Muscle layer of colon (tissue), 2 donors: Measurements from ENCODE around the gene TLE2.
"Not testable (repeated sequence)": the region's sequence is repeated elsewhere in the genome, so short reads cannot be mapped to it uniquely, and the experiment has no call there.

ENCODE experiments used
- H3K27ac ChIP-seq: one replicate; pipeline ENCODE4 v1.7.0; 2013; ENCODE audit warnings: low read depth, mild to moderate bottlenecking, low read length, moderate library complexity
- H3K27me3 ChIP-seq, 2 donors: one replicate each; pipeline ENCODE4 v1.7.0; 2013; ENCODE audit warnings: low read length in 2 of 2, mild to moderate bottlenecking in 2 of 2; ENCODE audit not compliant: insufficient read depth in 2 of 2, control insufficient read depth in 1 of 2
- H3K36me3 ChIP-seq: one replicate; pipeline ENCODE4 v1.7.0; 2013; ENCODE audit warnings: mild to moderate bottlenecking, low read length; ENCODE audit not compliant: insufficient read depth
- H3K4me1 ChIP-seq: one replicate; pipeline ENCODE4 v1.7.0; 2013; ENCODE audit warnings: mild to moderate bottlenecking, low read length; ENCODE audit not compliant: insufficient read depth
- H3K4me3 ChIP-seq, 2 donors: one replicate each; pipeline ENCODE4 v1.7.0; 2013; ENCODE audit warnings: low read length in 2 of 2, low read depth in 1 of 2, mild to moderate bottlenecking in 1 of 2, moderate library complexity in 1 of 2
- H3K9ac ChIP-seq: one replicate; pipeline ENCODE4 v1.7.0; 2013; ENCODE audit warnings: low read length
- H3K9me3 ChIP-seq: one replicate; pipeline ENCODE4 v1.7.0; 2013; ENCODE audit warnings: mild to moderate bottlenecking, low read length
- donor health status: abdominal sarcoma.
- donor health status: Adenocarcinoma of cecum.

Gene TLE2

GRCh38 chr19:3020321-3020960, 8.6 kb downstream of the TLE2 start:
- Histone ChIP-seq H3K27ac (no peak overlapping the region), H3K4me1 (no peaks in the 10 kb centered on the region), H3K27me3 (no peaks in the 10 kb centered on the region), H3K36me3 (peaks cover 1% of the 10 kb centered on the region), H3K9ac (no peak overlapping the region), H3K4me3 (no peak overlapping the region), H3K9me3 (no peaks in the 10 kb centered on the region)

GRCh38 chr19:3019211-3019854, 9.7 kb downstream of the TLE2 start:
- no peak overlapping the region for H3K27ac ChIP-seq
- H3K27me3 ChIP-seq = no peaks in the 10 kb centered on the region
- H3K9ac ChIP-seq = no peak overlapping the region
- no peaks in the 10 kb centered on the region for H3K9me3 ChIP-seq
- no peaks in the 10 kb centered on the region for H3K4me1 ChIP-seq
- H3K4me3 ChIP-seq = no peak overlapping the region
- H3K36me3 ChIP-seq = peaks cover 9% of the 10 kb centered on the region

GRCh38 chr19:3017923-3018322, 11.2 kb downstream of the TLE2 start:
- no peak overlapping the region for H3K27ac ChIP-seq
- H3K36me3 ChIP-seq = peaks cover 23% of the 10 kb centered on the region
- no peak overlapping the region for H3K9ac ChIP-seq
- H3K9me3 ChIP-seq = no peaks in the 10 kb centered on the region
- no peak overlapping the region for H3K4me3 ChIP-seq
- H3K27me3 ChIP-seq = no peaks in the 10 kb centered on the region
- no peaks in the 10 kb centered on the region for H3K4me1 ChIP-seq

- H3K27ac ChIP-seq = no peak overlapping the region
- no peak overlapping the region for H3K4me3 ChIP-seq
- H3K36me3 ChIP-seq = peaks cover 37% of the 10 kb centered on the region
- no peaks in the 10 kb centered on the region for H3K9me3 ChIP-seq
- no peaks in the 10 kb centered on the region for H3K27me3 ChIP-seq
- no peaks in the 10 kb centered on the region for H3K4me1 ChIP-seq
- no peak overlapping the region for H3K9ac ChIP-seq
These were observed 13.7 kb downstream of the TLE2 start for GRCh38 chr19:3015126-3016057.

- Histone ChIP-seq H3K36me3 (peaks cover 41% of the 10 kb centered on the region), H3K4me3 (no peak overlapping the region), H3K4me1 (no peaks in the 10 kb centered on the region)
These were observed 14.9 kb downstream of the TLE2 start for GRCh38 chr19:3014135-3014534.

GRCh38 chr19:3013263-3013725, 15.8 kb downstream of the TLE2 start:
- Histone ChIP-seq H3K36me3 (peaks cover 43% of the 10 kb centered on the region), H3K27ac (no peak overlapping the region)

More at GRCh38 chr19:3014135-3014534, 14.9 kb downstream of the TLE2 start:
- no peak overlapping the region for H3K27ac ChIP-seq
- no peak overlapping the region for H3K9ac ChIP-seq
- H3K27me3 ChIP-seq = no peaks in the 10 kb centered on the region
- no peaks in the 10 kb centered on the region for H3K9me3 ChIP-seq

GRCh38 chr19:3012621-3013262, 16.3 kb downstream of the TLE2 start:
- Histone ChIP-seq H3K27ac (no peak overlapping the region), H3K4me1 (no peaks in the 10 kb centered on the region), H3K36me3 (peaks cover 43% of the 10 kb centered on the region), H3K27me3 (no peaks in the 10 kb centered on the region), H3K9ac (no peak overlapping the region), H3K4me3 (no peak overlapping the region), H3K9me3 (no peaks in the 10 kb centered on the region)

More at GRCh38 chr19:3013263-3013725, 15.8 kb downstream of the TLE2 start:
- Histone ChIP-seq H3K9ac (no peak overlapping the region), H3K4me1 (no peaks in the 10 kb centered on the region), H3K27me3 (no peaks in the 10 kb centered on the region), H3K4me3 (no peak overlapping the region), H3K9me3 (no peaks in the 10 kb centered on the region)

GRCh38 chr19:3012059-3012458, 17.0 kb downstream of the TLE2 start:
- not testable (repeated sequence) for H3K27ac ChIP-seq, H3K4me1 ChIP-seq, H3K27me3 ChIP-seq, H3K4me3 ChIP-seq, H3K9ac ChIP-seq, H3K9me3 ChIP-seq
- H3K36me3 ChIP-seq = peaks cover 43% of the 10 kb centered on the region

GRCh38 chr19:3010871-3011270, 18.2 kb downstream of the TLE2 start:
- no peak overlapping the region for H3K9ac ChIP-seq
- H3K27ac ChIP-seq = no peak overlapping the region
- peaks cover 43% of the 10 kb centered on the region for H3K36me3 ChIP-seq

GRCh38 chr19:3008994-3009393, 20.1 kb downstream of the TLE2 start:
- H3K4me3 ChIP-seq = no peak overlapping the region
- no peaks in the 10 kb centered on the region for H3K4me1 ChIP-seq
- no peak overlapping the region for H3K27ac ChIP-seq
- no peaks in the 10 kb centered on the region for H3K9me3 ChIP-seq
- no peaks in the 10 kb centered on the region for H3K27me3 ChIP-seq
- H3K36me3 ChIP-seq = peaks cover 45% of the 10 kb centered on the region
- no peak overlapping the region for H3K9ac ChIP-seq

More at GRCh38 chr19:3010871-3011270, 18.2 kb downstream of the TLE2 start:
- Histone ChIP-seq H3K9me3 (no peaks in the 10 kb centered on the region), H3K27me3 (no peaks in the 10 kb centered on the region), H3K4me1 (no peaks in the 10 kb centered on the region), H3K4me3 (no peak overlapping the region)

- Histone ChIP-seq H3K4me3 (no peak overlapping the region), H3K36me3 (peaks cover 36% of the 10 kb centered on the region), H3K9ac (no peak overlapping the region), H3K9me3 (no peaks in the 10 kb centered on the region), H3K4me1 (no peaks in the 10 kb centered on the region), H3K27ac (no peak overlapping the region), H3K27me3 (no peaks in the 10 kb centered on the region)
These were observed 21.1 kb downstream of the TLE2 start for GRCh38 chr19:3007975-3008374.
